Measurements from ENCODE around the gene SLC45A2.

- TF ChIP-seq TEAD4 (IDR thresholded peaks at IDR 0.05; ENCODE audit: borderline replicate concordance, insufficient read depth) (no peak), RXRA (IDR thresholded peaks at IDR 0.05; ENCODE audit: borderline replicate concordance, low read depth) (no peak)
Observed at GRCh38 chr5:34016750-34017149, 32.3 kb upstream of the SLC45A2 start.
